GM12878 (cell line): ENCODE results near the gene IGF2R. TPM values are rescaled to one million over a fixed set of nuclear protein-coding genes. Genes with fewer than 3 reads are reported as not detected.

ENCODE experiments used
- ATAC-seq: fragments of 200-7000 bp; cut with Tn5 transposase; 3 replicates; pipeline ENCODE4 v1.9.1; 2020; ENCODE audit warnings: mild to moderate bottlenecking, moderate library complexity
- BruUV-seq: library from RNA; stranded (reverse); fragments of 400-500 nt; replicated peaks from 2 replicates; lab custom pipeline; 2021; lab: Mats Ljungman, UMichigan
- CTCF ChIA-PET: fragments of 300-600 bp; sonication (Branson Sonifier 250); formaldehyde crosslinking; extraction: SDS; loops from one replicate; lab custom pipeline; 2021; ENCODE audit warnings: inconsistent platforms; lab: Yijun Ruan, JAX
- POLR2A ChIA-PET: fragments of 350-600 bp; formaldehyde crosslinking; extraction: SDS; loops from one replicate; lab custom pipeline; 2021; ENCODE audit warnings: inconsistent platforms; lab: Charles Lee
- RAD21 ChIA-PET: fragments of 300-600 bp; sonication (Branson Sonifier 250); formaldehyde crosslinking; loops from one replicate; lab custom pipeline; 2023; ENCODE audit warnings: antibody characterized with exemption; ENCODE audit not compliant: unreplicated experiment; lab: Charles Lee
- SMC1A ChIA-PET: fragments of 300-600 bp; sonication (Branson Sonifier 250); formaldehyde crosslinking; loops from one replicate; lab custom pipeline; 2023; ENCODE audit not compliant: unreplicated experiment, uncharacterized antibody; lab: Charles Lee
- DNase-seq: peaks from one replicate; pipeline ENCODE4 v3.0.0-alpha.2; 2011; ENCODE audit warnings: low read depth, low spot score
- FAIRE-seq: peaks from 3 replicates; lab custom pipeline; 2011; peaks lifted over from hg19 to GRCh38; lab: Jason Lieb, UNC
- H2AFZ ChIP-seq: 2 replicates; pipeline ENCODE4 v1.6.0; 2011; ENCODE audit warnings: low read depth, low read length, control low read depth; ENCODE audit not compliant: control insufficient read depth
- H3K27ac ChIP-seq: 2 replicates; pipeline ENCODE4 v1.5.1; 2011; ENCODE audit warnings: control low read depth; ENCODE audit not compliant: control insufficient read depth, insufficient read depth
- H3K27me3 ChIP-seq, 2 experiments: replicated peaks in 1 of 2; 2 replicates each; pipeline versions ENCODE4 v1.6.0 to v1.6.1; 2011; ENCODE audit warnings: low read length in 1 of 2; ENCODE audit not compliant: control insufficient read depth in 2 of 2, insufficient read depth in 2 of 2
- H3K36me3 ChIP-seq, 2 experiments: 2 replicates each; pipeline ENCODE4 v1.5.1; 2011; ENCODE audit warnings: low read length in 1 of 2; ENCODE audit not compliant: control insufficient read depth in 2 of 2, insufficient read depth in 2 of 2
- H3K4me1 ChIP-seq: 2 replicates; pipeline ENCODE4 v1.6.1; 2011; ENCODE audit warnings: mild to moderate bottlenecking, low read length, moderate library complexity, mixed read lengths; ENCODE audit not compliant: control insufficient read depth, insufficient read depth
- H3K4me2 ChIP-seq: 2 replicates; pipeline ENCODE4 v1.6.0; 2011; ENCODE audit warnings: control low read depth; ENCODE audit not compliant: control insufficient read depth, insufficient read depth
- H3K4me3 ChIP-seq: fragments of 200-600 bp; sonication (generic); 2 replicates; pipeline ENCODE4 v1.5.1; 2016
- H3K79me2 ChIP-seq: 2 replicates; pipeline ENCODE4 v1.6.0; 2011; ENCODE audit warnings: low read length; ENCODE audit not compliant: control insufficient read depth, insufficient read depth
- H3K9ac ChIP-seq: 2 replicates; pipeline ENCODE4 v1.8.0; 2011; ENCODE audit warnings: low read length, control low read depth, mixed read lengths; ENCODE audit not compliant: control insufficient read depth, insufficient read depth
- H3K9me3 ChIP-seq: replicated peaks from 3 replicates; pipeline ENCODE4 v1.5.1; 2011; ENCODE audit warnings: mild to moderate bottlenecking, low read length; ENCODE audit not compliant: control insufficient read depth, insufficient read depth
- H4K20me1 ChIP-seq: 2 replicates; pipeline ENCODE4 v1.6.0; 2011; ENCODE audit not compliant: control insufficient read depth, insufficient read depth
- ATF3 ChIP-seq: IDR thresholded peaks from 2 replicates; pipeline ENCODE4 v1.6.1; 2011; ENCODE audit warnings: low read depth, mild to moderate bottlenecking, low read length, moderate library complexity, borderline replicate concordance; ENCODE audit errors: extremely low read depth
- CBX3 ChIP-seq: fragments of 200-600 bp; sonication (generic); IDR thresholded peaks from 2 replicates; pipeline ENCODE4 v1.6.1; 2016; ENCODE audit warnings: low read depth, borderline replicate concordance
- CUX1 ChIP-seq: IDR thresholded peaks from 2 replicates; pipeline ENCODE4 v1.6.1; 2012; ENCODE audit warnings: improper control_type of control experiment, low read depth, low read length; ENCODE audit not compliant: insufficient replicate concordance
- MEF2A ChIP-seq: IDR thresholded peaks from 2 replicates; pipeline ENCODE4 v1.6.1; 2011; ENCODE audit warnings: low read depth, mild to moderate bottlenecking, low read length, moderate library complexity; ENCODE audit not compliant: insufficient read depth
- MTA3 ChIP-seq: IDR thresholded peaks from 2 replicates; pipeline ENCODE4 v1.6.1; 2012; ENCODE audit warnings: low read length, inconsistent platforms, borderline replicate concordance
- PKNOX1 ChIP-seq: fragments of 450-650 bp; IDR thresholded peaks from 2 replicates; pipeline ENCODE4 v1.6.1; 2016; ENCODE audit warnings: mild to moderate bottlenecking
- RFX5 ChIP-seq: IDR thresholded peaks from 2 replicates; pipeline ENCODE4 v1.6.1; 2011; ENCODE audit warnings: low read depth, low read length, improper control_type of control experiment
- SMAD5 ChIP-seq: IDR thresholded peaks from 2 replicates; pipeline ENCODE4 v1.6.1; 2016; ENCODE audit warnings: antibody characterized with exemption, low read depth
- STAT1 ChIP-seq: fragments of 450-650 bp; conservative IDR thresholded peaks from 2 replicates; pipeline ENCODE4 v1.6.1; 2014; ENCODE audit warnings: antibody characterized with exemption, mild to moderate bottlenecking
- WGBS: methylation state at CpG from one replicate; pipeline ENCODE4 v1.1.6; 2016; ENCODE audit warnings: low lambda C conversion rate; ENCODE audit not compliant: insufficient replicate concordance, insufficient coverage; ENCODE audit errors: missing lambda C conversion rate; 5-methylcytosine and 5-hydroxymethylcytosine counted together
- in situ Hi-C: fragments of 300-500 bp; cut with MboI; formaldehyde crosslinking; loops from 9 replicates; pipeline ENCODE4 v1.14.3; 2018; ENCODE audit warnings: mixed read lengths
- intact Hi-C: fragments of 100-400 bp; cut with micrococcal nuclease; formaldehyde crosslinking; loops from one replicate; pipeline ENCODE4 v1.14.2; 2022; ENCODE audit not compliant: unreplicated experiment
- polyA plus RNA-seq, 11 experiments: library from polyadenylated mRNA; depleted of rRNA in 4 of 11; unstranded in 6 of 11; stranded (reverse) in 5 of 11; fragments of >200 nt; fragmentation: Nextera tagmentation in 4 of 11; fragmentation: Illumina TruSeq in 1 of 11; extraction: Ambion mirVana in 4 of 11; extraction: Trizol in 1 of 11; gene quantifications; 1 replicate in 1 of 11; 2 replicates in 10 of 11; pipeline versions ENCODE4 v1.2.1 to v1.2.3, GENCODE V29; 2011 to 2016; ENCODE audit warnings: inconsistent platforms in 2 of 11, missing spikeins in 2 of 11, low read depth in 1 of 11
- total RNA-seq, 4 experiments: library from RNA; depleted of rRNA in 3 of 4; stranded (reverse); fragments of >200 nt in 3 of 4; fragmentation: Illumina TruSeq in 1 of 4; extraction: Trizol in 1 of 4; gene quantifications; 2 replicates each; pipeline versions ENCODE4 v1.2.1 to v1.2.3, GENCODE V29; 2013 to 2021

The IGF2R gene
- total and polyA plus RNA-seq, 10 of the 15 experiments (the other 5 are each of a cell fraction or from before 2014, with no cell fraction given): 1.00 to 40.1 (median 16.8) TPM

GRCh38 chr6:160077526-160077925, 108.6 kb downstream of the IGF2R start:
- CTCF ChIA-PET: no interaction called here
- no peak for FAIRE-seq
- H3K9me3 ChIP-seq: no peaks in the 10 kb centered on the region
- peaks cover 25 to 44% of the 10 kb centered on the region in 2 experiments for H3K36me3 ChIP-seq
- no peak overlapping the region for H3K4me2 ChIP-seq
- no TSS peak for BruUV-seq
- no peaks in the 10 kb centered on the region for H3K27me3 ChIP-seq
- ATAC-seq: no peak
- POLR2A ChIA-PET: no interaction called here
- in situ Hi-C loops: no loop called here
- H3K27ac ChIP-seq: no peak overlapping the region
- no peak overlapping the region for H3K9ac ChIP-seq
- TF ChIP-seq STAT1 (no peak), MTA3 (no peak)
- TF ChIP-seq, all 136 proteins: peak for 0
- Histone ChIP-seq H3K4me3 (no peak overlapping the region), H2AFZ (no peak overlapping the region), H4K20me1 (no peaks in the 10 kb centered on the region), H3K79me2 (no peaks in the 10 kb centered on the region), H3K4me1 (no peaks in the 10 kb centered on the region)
- WGBS: 98% methylated on average over 2 of the region's 2 CpGs
- DNase-seq: no peak
- intact Hi-C loops: no loop called here
- ChIA-PET RAD21 (no interaction called here), SMC1A (interaction anchor here (2.3 kb wide), 1 partner anchor 214 kb away, joined by 6 read pairs; no protein-coding TSS in a partner anchor)

GRCh38 chr6:160078883-160079685, 110.2 kb downstream of the IGF2R start:
- ATAC-seq: no peak
- BruUV-seq: no TSS peak
- no peak for DNase-seq
- no peaks in the 10 kb centered on the region for H3K4me1 ChIP-seq
- CTCF ChIA-PET: no interaction called here
- no peak overlapping the region for H3K9ac ChIP-seq
- RAD21 ChIA-PET: no interaction called here
- no peak overlapping the region for H3K4me3 ChIP-seq
- in situ Hi-C loops (no loop called here), intact Hi-C loops (no loop called here)
- no peaks in the 10 kb centered on the region for H3K27me3 ChIP-seq
- no peak overlapping the region for H3K4me2 ChIP-seq
- H3K27ac ChIP-seq: no peak overlapping the region
- H4K20me1 ChIP-seq: no peaks in the 10 kb centered on the region
- H3K9me3 ChIP-seq: no peaks in the 10 kb centered on the region
- H3K79me2 ChIP-seq: no peaks in the 10 kb centered on the region
- POLR2A ChIA-PET: no interaction called here
- SMC1A ChIA-PET: no interaction called here
- FAIRE-seq: no peak
- peaks cover 20 to 30% of the 10 kb centered on the region in 2 experiments; a peak in 3 of 4 replicates for H3K36me3 ChIP-seq
- 97% methylated on average over 23 of the region's 23 CpGs for WGBS
- no peak overlapping the region for H2AFZ ChIP-seq
- TF ChIP-seq RFX5: no peak
- no peak for TF ChIP-seq PKNOX1
- no peak for TF ChIP-seq CUX1
- no peak for TF ChIP-seq MEF2A
- TF ChIP-seq CBX3: no peak
- TF ChIP-seq SMAD5: no peak
- TF ChIP-seq ATF3: no peak
